Keratinocyte (primary cell): ENCODE data around the gene GABRR2. TPM values are rescaled to one million over a fixed set of nuclear protein-coding genes. Genes with fewer than 3 reads are reported as not detected.

ENCODE experiments used
- DNase-seq: peaks from one replicate; pipeline ENCODE4 v3.0.0-alpha.2; 2011; ENCODE audit warnings: low read depth, missing footprints, low spot score
- FAIRE-seq: peaks from 2 replicates; lab custom pipeline; 2011; peaks lifted over from hg19 to GRCh38; lab: Jason Lieb, UNC
- H2AFZ ChIP-seq: 2 replicates; pipeline ENCODE4 v1.6.0; 2012; ENCODE audit warnings: low read length, control low read depth, inconsistent platforms; ENCODE audit not compliant: control insufficient read depth
- H3K27ac ChIP-seq: 2 replicates; pipeline ENCODE4 v1.5.1; 2011; ENCODE audit warnings: low read length; ENCODE audit not compliant: control insufficient read depth, insufficient read depth
- H3K27me3 ChIP-seq: 3 replicates; pipeline ENCODE4 v1.6.0; 2011; ENCODE audit warnings: low read length; ENCODE audit not compliant: control insufficient read depth, insufficient read depth; ENCODE audit errors: extremely low read depth
- H3K36me3 ChIP-seq, 2 experiments: 2 replicates in 1 of 2; 3 replicates in 1 of 2; pipeline ENCODE4 v1.5.1; 2011; ENCODE audit warnings: low read length in 2 of 2, mild to moderate bottlenecking in 1 of 2; ENCODE audit not compliant: control insufficient read depth in 2 of 2, insufficient read depth in 2 of 2; ENCODE audit errors: extremely low read depth in 1 of 2
- H3K4me1 ChIP-seq: 3 replicates; pipeline ENCODE4 v1.5.1; 2011; ENCODE audit warnings: low read length; ENCODE audit not compliant: control insufficient read depth, insufficient read depth; ENCODE audit errors: extremely low read depth
- H3K4me2 ChIP-seq: 3 replicates; pipeline ENCODE4 v1.6.0; 2011; ENCODE audit warnings: low read depth, low read length; ENCODE audit not compliant: control insufficient read depth, insufficient read depth; ENCODE audit errors: extremely low read depth
- H3K4me3 ChIP-seq, 3 experiments: fragments of 200-600 bp in 1 of 3; sonication (generic) in 1 of 3; 2 replicates in 2 of 3; 3 replicates in 1 of 3; pipeline ENCODE4 v1.5.1; 2011 to 2016; ENCODE audit warnings: low read length in 3 of 3, mild to moderate bottlenecking in 3 of 3, control low read depth in 2 of 3, inconsistent platforms in 1 of 3, low read depth in 1 of 3, mixed read lengths in 1 of 3, mixed run types in 1 of 3, moderate library complexity in 1 of 3; ENCODE audit not compliant: control insufficient read depth in 2 of 3, insufficient read depth in 2 of 3; ENCODE audit errors: extremely low read depth in 1 of 3
- H3K79me2 ChIP-seq: 2 replicates; pipeline ENCODE4 v1.6.0; 2012; ENCODE audit warnings: low read length; ENCODE audit not compliant: control insufficient read depth, insufficient read depth
- H3K9ac ChIP-seq: 3 replicates; pipeline ENCODE4 v1.6.0; 2011; ENCODE audit warnings: low read length; ENCODE audit not compliant: control insufficient read depth, insufficient read depth; ENCODE audit errors: extremely low read depth
- H3K9me1 ChIP-seq: 3 replicates; pipeline ENCODE4 v1.6.0; 2011; ENCODE audit warnings: low read length; ENCODE audit not compliant: control insufficient read depth, insufficient read depth; ENCODE audit errors: extremely low read depth
- H3K9me3 ChIP-seq: 2 replicates; pipeline ENCODE4 v1.5.1; 2012; ENCODE audit warnings: low read depth, low read length; ENCODE audit not compliant: control insufficient read depth
- H4K20me1 ChIP-seq: 3 replicates; pipeline ENCODE4 v1.6.0; 2011; ENCODE audit warnings: low read length; ENCODE audit not compliant: control insufficient read depth, insufficient read depth; ENCODE audit errors: extremely low read depth
- EZH2 ChIP-seq: IDR thresholded peaks from one replicate; pipeline ENCODE4 v1.6.1; 2012; ENCODE audit warnings: inconsistent platforms, mild to moderate bottlenecking, low read length, moderate library complexity
- dilution Hi-C: fragments of 300-500 bp; cut with MboI; formaldehyde crosslinking; loops from one replicate; pipeline ENCODE4 v1.7.0; 2020; ENCODE audit warnings: low sequenced_read_pairs; ENCODE audit not compliant: extremely low pct_ligation_motif_present
- polyA plus RNA-seq, 5 experiments: library from polyadenylated mRNA; depleted of rRNA in 3 of 5; stranded (reverse) in 3 of 5; stranded (forward) in 1 of 5; unstranded in 1 of 5; fragments of >200 nt; gene quantifications; 1 replicate in 1 of 5; 2 replicates in 3 of 5; 3 replicates in 1 of 5; pipeline versions ENCODE4 v1.2.1 to v1.2.3, GENCODE V29; 2011 to 2012; ENCODE audit warnings: missing spikeins in 2 of 5, low read depth in 1 of 5, low replicate concordance in 1 of 5
- TF ChIP-seq, protein P1 (sequence below), 3 experiments: IDR thresholded peaks in 1 of 3; conservative IDR thresholded peaks in 1 of 3; optimal IDR thresholded peaks in 1 of 3; 2 replicates in 2 of 3; 3 replicates in 1 of 3; pipeline versions ENCODE3 to v1.5.1; 2011; ENCODE audit warnings: low read length in 3 of 3, mild to moderate bottlenecking in 3 of 3, moderate library complexity in 2 of 3, control low read depth in 1 of 3, inconsistent platforms in 1 of 3; ENCODE audit not compliant: insufficient read depth in 2 of 3; ENCODE audit errors: extremely low read depth in 1 of 3

Gene GABRR2
- polyA plus RNA-seq, 1 donor (not counting 4 experiments of a cell fraction or from before 2014, with no cell fraction given) = 0.03 TPM

DNA sequence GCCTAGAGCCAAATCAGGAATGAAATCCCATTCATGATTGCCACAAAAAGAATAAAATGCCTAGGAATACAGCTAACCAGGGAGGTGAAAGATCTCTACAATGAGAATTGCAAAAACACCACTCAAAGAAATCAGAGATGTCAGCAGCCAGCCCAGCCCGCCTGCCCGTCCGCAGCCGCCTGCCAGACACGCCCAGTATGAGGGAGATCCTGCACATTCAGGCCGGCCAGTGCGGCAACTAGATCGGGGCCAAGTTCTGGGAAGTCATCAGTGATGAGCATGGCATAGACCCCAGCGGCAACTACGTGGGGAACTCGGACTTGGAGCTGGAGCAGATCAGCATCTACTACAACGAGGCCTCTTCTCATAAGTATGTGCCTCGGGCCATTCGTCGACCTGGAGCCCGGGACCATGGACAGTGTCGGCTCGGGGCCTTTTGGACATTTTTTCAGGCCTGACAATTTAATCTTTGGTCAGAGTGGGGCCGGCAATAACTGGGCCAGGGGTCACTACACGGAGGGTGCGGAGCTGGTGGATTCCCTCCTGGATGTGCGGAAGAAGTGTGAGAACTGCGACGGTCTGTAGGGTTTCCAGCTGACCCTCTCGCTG is 13.4 kb downstream of the GABRR2 start:
- no peak for TF ChIP-seq EZH2
- TF ChIP-seq, protein P1, sequence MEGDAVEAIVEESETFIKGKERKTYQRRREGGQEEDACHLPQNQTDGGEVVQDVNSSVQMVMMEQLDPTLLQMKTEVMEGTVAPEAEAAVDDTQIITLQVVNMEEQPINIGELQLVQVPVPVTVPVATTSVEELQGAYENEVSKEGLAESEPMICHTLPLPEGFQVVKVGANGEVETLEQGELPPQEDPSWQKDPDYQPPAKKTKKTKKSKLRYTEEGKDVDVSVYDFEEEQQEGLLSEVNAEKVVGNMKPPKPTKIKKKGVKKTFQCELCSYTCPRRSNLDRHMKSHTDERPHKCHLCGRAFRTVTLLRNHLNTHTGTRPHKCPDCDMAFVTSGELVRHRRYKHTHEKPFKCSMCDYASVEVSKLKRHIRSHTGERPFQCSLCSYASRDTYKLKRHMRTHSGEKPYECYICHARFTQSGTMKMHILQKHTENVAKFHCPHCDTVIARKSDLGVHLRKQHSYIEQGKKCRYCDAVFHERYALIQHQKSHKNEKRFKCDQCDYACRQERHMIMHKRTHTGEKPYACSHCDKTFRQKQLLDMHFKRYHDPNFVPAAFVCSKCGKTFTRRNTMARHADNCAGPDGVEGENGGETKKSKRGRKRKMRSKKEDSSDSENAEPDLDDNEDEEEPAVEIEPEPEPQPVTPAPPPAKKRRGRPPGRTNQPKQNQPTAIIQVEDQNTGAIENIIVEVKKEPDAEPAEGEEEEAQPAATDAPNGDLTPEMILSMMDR (optimal IDR thresholded peaks at IDR 0.05 in 1 of 3, IDR thresholded peaks at IDR 0.05 in 1 of 3, conservative IDR thresholded peaks at IDR 0.05 in 1 of 3; ENCODE audit: extremely low read depth in 1 of 3, insufficient read depth in 2 of 3, low read length in 3 of 3) = no peak

DNA sequence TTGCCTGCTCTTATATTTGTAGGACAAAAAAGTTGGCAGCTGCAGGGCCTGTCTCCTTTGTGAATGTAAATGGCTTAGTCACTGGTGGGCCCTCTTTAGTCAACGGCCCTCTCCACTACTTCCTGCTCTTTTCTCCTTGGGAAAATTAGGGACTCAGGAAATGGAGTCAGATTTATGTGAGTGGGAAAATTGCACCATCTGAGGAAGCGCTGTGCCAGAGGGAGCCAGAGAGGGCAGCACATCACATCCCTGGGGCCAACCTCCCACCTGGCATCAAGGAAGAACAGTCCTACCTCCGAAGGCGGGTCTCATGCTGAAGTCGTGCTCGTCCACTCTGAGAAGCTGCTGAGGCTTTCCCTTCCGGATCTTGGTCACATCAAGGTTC is 15.6 kb downstream of the GABRR2 start:
- Histone ChIP-seq H3K9me1 (no peaks in the 10 kb centered on the region), H3K9me3 (peaks cover 2% of the 10 kb centered on the region), H3K9ac (no peak overlapping the region), H3K4me1 (no peaks in the 10 kb centered on the region), H4K20me1 (peaks cover 4% of the 10 kb centered on the region), H3K4me3 (no peak overlapping the region), H3K27me3 (peaks cover 52% of the 10 kb centered on the region), H3K36me3 (no peaks in the 10 kb centered on the region), H3K79me2 (no peaks in the 10 kb centered on the region), H2AFZ (no peak overlapping the region), H3K27ac (no peak overlapping the region), H3K4me2 (no peak overlapping the region)
- no peak for TF ChIP-seq EZH2
- TF ChIP-seq, protein P1 (optimal IDR thresholded peaks at IDR 0.05 in 1 of 3, IDR thresholded peaks at IDR 0.05 in 1 of 3, conservative IDR thresholded peaks at IDR 0.05 in 1 of 3; ENCODE audit: extremely low read depth in 1 of 3, insufficient read depth in 2 of 3, low read length in 3 of 3) = peak; percentile 33 to 47 (median 44)
- no peak for DNase-seq
- no peak for FAIRE-seq
- dilution Hi-C loops = no loop called here

More for the DNA sequence above, 13.4 kb downstream of the GABRR2 start:
- H3K9me3 ChIP-seq = peaks cover 2% of the 10 kb centered on the region
- DNase-seq (no peak), FAIRE-seq (no peak)
- H3K4me2 ChIP-seq = no peak overlapping the region
- H3K9ac ChIP-seq = no peak overlapping the region
- no peaks in the 10 kb centered on the region for H3K36me3 ChIP-seq
- no peak overlapping the region for H3K4me3 ChIP-seq
- H3K27ac ChIP-seq = no peak overlapping the region
- H3K79me2 ChIP-seq = no peaks in the 10 kb centered on the region
- H3K9me1 ChIP-seq = no peaks in the 10 kb centered on the region
- H3K4me1 ChIP-seq = no peaks in the 10 kb centered on the region
- dilution Hi-C loops = no loop called here
- no peak overlapping the region for H2AFZ ChIP-seq
- H4K20me1 ChIP-seq = peaks cover 4% of the 10 kb centered on the region
- H3K27me3 ChIP-seq = peaks cover 56% of the 10 kb centered on the region
